Measurements from ENCODE around the gene TLE7. TPM values are rescaled to one million over a fixed set of nuclear protein-coding genes. Genes with fewer than 3 reads are reported as not detected.

TLE7 gene
- total and polyA plus RNA-seq, 5 donors from 2014 or later: not detected

GRCh38 chr16:71448274-71448866, 6.5 kb upstream of the TLE7 start:
- peaks cover 8 to 71% (median 24%) of the 10 kb centered on the region in 7 donors for H3K9me3 Mint-ChIP-seq
- no peak overlapping the region for H3K27ac Mint-ChIP-seq
- Histone ChIP-seq H3K27ac (ENCODE audit: insufficient read depth, low read length, poor library complexity, severe bottlenecking) (no peak overlapping the region), H3K36me3 (ENCODE audit: control insufficient read depth, insufficient read depth, low read length) (peaks cover 47% of the 10 kb centered on the region), H3K4me3 (ENCODE audit: low read depth, low read length) (no peak overlapping the region), H3K9me3 (ENCODE audit: control insufficient read depth in 2 of 2, low read length in 2 of 2) (peaks cover 65 to 93% of the 10 kb centered on the region in 2 experiments), H3K27me3 (ENCODE audit: control insufficient read depth, insufficient read depth, low read length) (no peaks in the 10 kb centered on the region), H3K4me1 (ENCODE audit: control insufficient read depth, insufficient read depth, low read length, poor library complexity, severe bottlenecking) (no peaks in the 10 kb centered on the region)
- H3K27me3 Mint-ChIP-seq: no peaks in the 10 kb centered on the region
- ATAC-seq (ENCODE audit: low read depth in 2 of 2) (no peak), DNase-seq (no peak)
- no peaks in the 10 kb centered on the region for H3K4me1 Mint-ChIP-seq
- H3K36me3 Mint-ChIP-seq: peaks cover 43% of the 10 kb centered on the region
- no peak overlapping the region for H3K4me3 Mint-ChIP-seq

- no peaks in the 10 kb centered on the region for H3K27me3 ChIP-seq (ENCODE audit: control insufficient read depth, insufficient read depth, low read length)
- peaks cover 32 to 60% of the 10 kb centered on the region in 2 experiments for H3K9me3 ChIP-seq (ENCODE audit: control insufficient read depth in 2 of 2, low read length in 2 of 2)
- peaks cover under 1% of the 10 kb centered on the region for H3K36me3 Mint-ChIP-seq
- peaks cover 0 to 29% (median 15%) of the 10 kb centered on the region in 7 donors for H3K9me3 Mint-ChIP-seq
- DNase-seq: no peak
- H3K4me3 Mint-ChIP-seq: peak overlapping the region in 2 of 4 donors; percentile 19 to 65
- ATAC-seq (ENCODE audit: low read depth in 2 of 2): no peak
- H3K4me1 ChIP-seq (ENCODE audit: control insufficient read depth, insufficient read depth, low read length, poor library complexity, severe bottlenecking): no peaks in the 10 kb centered on the region
- no peak overlapping the region for H3K27ac ChIP-seq (ENCODE audit: insufficient read depth, low read length, poor library complexity, severe bottlenecking)
- H3K36me3 ChIP-seq (ENCODE audit: control insufficient read depth, insufficient read depth, low read length): peaks cover under 1% of the 10 kb centered on the region
- H3K4me1 Mint-ChIP-seq: no peaks in the 10 kb centered on the region
- no peak overlapping the region for H3K4me3 ChIP-seq (ENCODE audit: low read depth, low read length)
- no peak overlapping the region for H3K27ac Mint-ChIP-seq
- peaks cover 5% of the 10 kb centered on the region for H3K27me3 Mint-ChIP-seq
Measured at GRCh38 chr16:71443714-71444113, 1.9 kb upstream of the TLE7 start.

GRCh38 chr16:71441348-71442050, 355 bp downstream of the TLE7 start:
- Mint-ChIP-seq H3K4me3 (no peak overlapping the region), H3K27me3 (peaks cover 13% of the 10 kb centered on the region), H3K9me3 (peaks cover 0 to 17% (median 10%) of the 10 kb centered on the region in 7 donors), H3K27ac (no peak overlapping the region), H3K4me1 (no peaks in the 10 kb centered on the region), H3K36me3 (no peaks in the 10 kb centered on the region)
- no peak for DNase-seq
- ATAC-seq (ENCODE audit: low read depth in 2 of 2): no peak
- H3K36me3 ChIP-seq (ENCODE audit: control insufficient read depth, insufficient read depth, low read length): no peaks in the 10 kb centered on the region
- H3K27me3 ChIP-seq (ENCODE audit: control insufficient read depth, insufficient read depth, low read length): no peaks in the 10 kb centered on the region
- no peaks in the 10 kb centered on the region for H3K4me1 ChIP-seq (ENCODE audit: control insufficient read depth, insufficient read depth, low read length, poor library complexity, severe bottlenecking)
- H3K9me3 ChIP-seq (ENCODE audit: control insufficient read depth in 2 of 2, low read length in 2 of 2): peaks cover 11 to 38% of the 10 kb centered on the region in 2 experiments
- H3K4me3 ChIP-seq (ENCODE audit: low read depth, low read length): no peak overlapping the region
- H3K27ac ChIP-seq (ENCODE audit: insufficient read depth, low read length, poor library complexity, severe bottlenecking): no peak overlapping the region

- Histone ChIP-seq H3K9me3 (ENCODE audit: control insufficient read depth in 2 of 2, low read length in 2 of 2) (peaks cover 10 to 31% of the 10 kb centered on the region in 2 experiments), H3K27ac (ENCODE audit: insufficient read depth, low read length, poor library complexity, severe bottlenecking) (no peak overlapping the region), H3K4me1 (ENCODE audit: control insufficient read depth, insufficient read depth, low read length, poor library complexity, severe bottlenecking) (no peaks in the 10 kb centered on the region), H3K36me3 (ENCODE audit: control insufficient read depth, insufficient read depth, low read length) (no peaks in the 10 kb centered on the region), H3K27me3 (ENCODE audit: control insufficient read depth, insufficient read depth, low read length) (no peaks in the 10 kb centered on the region), H3K4me3 (ENCODE audit: low read depth, low read length) (no peak overlapping the region)
- DNase-seq: peak in 1 of 3 donors; percentile 7
- Mint-ChIP-seq H3K27ac (no peak overlapping the region), H3K36me3 (no peaks in the 10 kb centered on the region), H3K4me1 (no peaks in the 10 kb centered on the region), H3K27me3 (peaks cover 15% of the 10 kb centered on the region), H3K4me3 (no peak overlapping the region), H3K9me3 (peaks cover 0 to 15% (median 9%) of the 10 kb centered on the region in 7 donors)
- no peak for ATAC-seq (ENCODE audit: low read depth in 2 of 2)
Measured at GRCh38 chr16:71440669-71441347, 1.0 kb downstream of the TLE7 start.

GRCh38 chr16:71439523-71439922, 2.3 kb downstream of the TLE7 start:
- H3K36me3 ChIP-seq (ENCODE audit: control insufficient read depth, insufficient read depth, low read length): no peaks in the 10 kb centered on the region
- no peaks in the 10 kb centered on the region for H3K36me3 Mint-ChIP-seq

GRCh38 chr16:71436473-71436872, 5.4 kb downstream of the TLE7 start:
- H3K27me3 ChIP-seq (ENCODE audit: control insufficient read depth, insufficient read depth, low read length): no peaks in the 10 kb centered on the region
- peaks cover 15% of the 10 kb centered on the region for H3K27me3 Mint-ChIP-seq
- H3K27ac Mint-ChIP-seq: no peak overlapping the region

More at GRCh38 chr16:71439523-71439922, 2.3 kb downstream of the TLE7 start:
- H3K27ac ChIP-seq (ENCODE audit: insufficient read depth, low read length, poor library complexity, severe bottlenecking): no peak overlapping the region
- no peak overlapping the region for H3K4me3 ChIP-seq (ENCODE audit: low read depth, low read length)
- H3K4me3 Mint-ChIP-seq: no peak overlapping the region
- DNase-seq (no peak), ATAC-seq (ENCODE audit: low read depth in 2 of 2) (no peak)
- no peaks in the 10 kb centered on the region for H3K4me1 Mint-ChIP-seq
- peaks cover 0 to 10% (median 6%) of the 10 kb centered on the region in 7 donors for H3K9me3 Mint-ChIP-seq
- H3K27ac Mint-ChIP-seq: no peak overlapping the region
- no peaks in the 10 kb centered on the region for H3K27me3 ChIP-seq (ENCODE audit: control insufficient read depth, insufficient read depth, low read length)
- no peaks in the 10 kb centered on the region for H3K4me1 ChIP-seq (ENCODE audit: control insufficient read depth, insufficient read depth, low read length, poor library complexity, severe bottlenecking)
- H3K9me3 ChIP-seq (ENCODE audit: control insufficient read depth in 2 of 2, low read length in 2 of 2): peaks cover 2 to 19% of the 10 kb centered on the region in 2 experiments
- H3K27me3 Mint-ChIP-seq: peaks cover 15% of the 10 kb centered on the region

GRCh38 chr16:71432906-71433305, 8.9 kb downstream of the TLE7 start:
- Mint-ChIP-seq H3K27me3 (peaks cover 24% of the 10 kb centered on the region), H3K9me3 (peaks cover 0 to 2% (median 0%) of the 10 kb centered on the region in 7 donors), H3K4me3 (no peak overlapping the region), H3K27ac (no peak overlapping the region), H3K4me1 (no peaks in the 10 kb centered on the region), H3K36me3 (no peaks in the 10 kb centered on the region)
- Histone ChIP-seq H3K27ac (ENCODE audit: insufficient read depth, low read length, poor library complexity, severe bottlenecking) (no peak overlapping the region), H3K27me3 (ENCODE audit: control insufficient read depth, insufficient read depth, low read length) (peaks cover 3% of the 10 kb centered on the region), H3K4me3 (ENCODE audit: low read depth, low read length) (no peak overlapping the region), H3K36me3 (ENCODE audit: control insufficient read depth, insufficient read depth, low read length) (no peaks in the 10 kb centered on the region), H3K4me1 (ENCODE audit: control insufficient read depth, insufficient read depth, low read length, poor library complexity, severe bottlenecking) (no peaks in the 10 kb centered on the region), H3K9me3 (ENCODE audit: control insufficient read depth in 2 of 2, low read length in 2 of 2) (no peaks in the 10 kb centered on the region)
- no peak for ATAC-seq (ENCODE audit: low read depth in 2 of 2)
- no peak for DNase-seq

More at GRCh38 chr16:71436473-71436872, 5.4 kb downstream of the TLE7 start:
- ATAC-seq (ENCODE audit: low read depth in 2 of 2): no peak
- no peaks in the 10 kb centered on the region for H3K4me1 ChIP-seq (ENCODE audit: control insufficient read depth, insufficient read depth, low read length, poor library complexity, severe bottlenecking)
- H3K4me3 ChIP-seq (ENCODE audit: low read depth, low read length): no peak overlapping the region
- Mint-ChIP-seq H3K36me3 (no peaks in the 10 kb centered on the region), H3K4me1 (no peaks in the 10 kb centered on the region), H3K9me3 (peaks cover 0 to 10% (median 0%) of the 10 kb centered on the region in 7 donors), H3K4me3 (no peak overlapping the region)
- no peaks in the 10 kb centered on the region for H3K9me3 ChIP-seq (ENCODE audit: control insufficient read depth in 2 of 2, low read length in 2 of 2)
- H3K36me3 ChIP-seq (ENCODE audit: control insufficient read depth, insufficient read depth, low read length): no peaks in the 10 kb centered on the region
- DNase-seq: no peak
- H3K27ac ChIP-seq (ENCODE audit: insufficient read depth, low read length, poor library complexity, severe bottlenecking): no peak overlapping the region

All from CD4-positive, CD25-positive, alpha-beta regulatory T cell (primary cell).